NCI-H2081 treated with DMSO at 0.1 percent for 48 hours (cell line): ENCODE measurements around the gene VMP1.
"Not testable (repeated sequence)": the region's sequence is repeated elsewhere in the genome, so short reads cannot be mapped to it uniquely, and the experiment has no call there.

Experiments
- DNase-seq: peaks from one replicate; lab custom pipeline; 2025; lab: John Stamatoyannopoulos, UW

VMP1 gene

GRCh38 chr17:59841091-59841881, 133.8 kb downstream of the VMP1 start:
- DNase-seq = not testable (repeated sequence)

GRCh38 chr17:59841882-59842263, 134.4 kb downstream of the VMP1 start:
- not testable (repeated sequence) for DNase-seq

GRCh38 chr17:59842901-59843652, 135.6 kb downstream of the VMP1 start:
- DNase-seq = no peak

- no peak for DNase-seq
Observed at GRCh38 chr17:59844884-59845594, 137.6 kb downstream of the VMP1 start.

GRCh38 chr17:59845595-59846393, 138.3 kb downstream of the VMP1 start:
- DNase-seq = peak; percentile 100

- peak; percentile 78 for DNase-seq
Observed at GRCh38 chr17:59846394-59847165, 139.1 kb downstream of the VMP1 start.

DNA sequence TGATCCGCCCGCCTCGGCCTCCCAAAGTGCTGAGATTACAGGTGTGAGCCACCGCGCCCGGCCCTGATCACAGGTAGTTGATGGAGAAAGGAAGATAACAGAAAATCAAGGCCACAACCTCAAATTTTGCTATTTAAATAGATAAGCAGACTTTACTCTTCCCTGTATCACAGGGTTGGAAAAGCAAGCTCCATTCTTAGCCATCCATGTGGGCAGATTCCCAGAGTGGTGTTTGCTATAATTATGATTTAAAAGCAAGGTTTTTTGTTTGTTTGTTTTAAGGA, 140.9 kb downstream of the VMP1 start:
- no peak for DNase-seq

GRCh38 chr17:59848778-59849177, 141.3 kb downstream of the VMP1 start:
- no peak for DNase-seq

- DNase-seq = not testable (repeated sequence)
Observed at GRCh38 chr17:59850311-59850710, 142.9 kb downstream of the VMP1 start.

GRCh38 chr17:59851439-59852375, 144.3 kb downstream of the VMP1 start:
- DNase-seq = no peak

DNA sequence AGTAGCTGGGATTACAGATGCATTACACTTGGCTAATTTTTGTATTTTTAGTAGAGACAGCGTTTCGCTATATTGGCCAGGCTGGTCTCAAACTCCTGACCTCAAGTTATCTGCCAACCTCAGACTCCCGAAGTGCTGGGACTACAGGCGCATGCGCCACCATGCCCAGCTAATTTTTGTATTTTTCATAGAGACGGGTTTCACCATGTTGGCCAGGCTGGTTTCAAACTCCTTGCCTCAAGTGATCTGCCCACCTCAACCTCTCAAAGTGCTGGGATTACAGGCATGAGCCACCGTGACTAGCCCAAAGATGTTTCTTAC, 145.4 kb downstream of the VMP1 start:
- DNase-seq = not testable (repeated sequence)

GRCh38 chr17:59853168-59853918, 145.9 kb downstream of the VMP1 start:
- peak; percentile 85 for DNase-seq

DNA sequence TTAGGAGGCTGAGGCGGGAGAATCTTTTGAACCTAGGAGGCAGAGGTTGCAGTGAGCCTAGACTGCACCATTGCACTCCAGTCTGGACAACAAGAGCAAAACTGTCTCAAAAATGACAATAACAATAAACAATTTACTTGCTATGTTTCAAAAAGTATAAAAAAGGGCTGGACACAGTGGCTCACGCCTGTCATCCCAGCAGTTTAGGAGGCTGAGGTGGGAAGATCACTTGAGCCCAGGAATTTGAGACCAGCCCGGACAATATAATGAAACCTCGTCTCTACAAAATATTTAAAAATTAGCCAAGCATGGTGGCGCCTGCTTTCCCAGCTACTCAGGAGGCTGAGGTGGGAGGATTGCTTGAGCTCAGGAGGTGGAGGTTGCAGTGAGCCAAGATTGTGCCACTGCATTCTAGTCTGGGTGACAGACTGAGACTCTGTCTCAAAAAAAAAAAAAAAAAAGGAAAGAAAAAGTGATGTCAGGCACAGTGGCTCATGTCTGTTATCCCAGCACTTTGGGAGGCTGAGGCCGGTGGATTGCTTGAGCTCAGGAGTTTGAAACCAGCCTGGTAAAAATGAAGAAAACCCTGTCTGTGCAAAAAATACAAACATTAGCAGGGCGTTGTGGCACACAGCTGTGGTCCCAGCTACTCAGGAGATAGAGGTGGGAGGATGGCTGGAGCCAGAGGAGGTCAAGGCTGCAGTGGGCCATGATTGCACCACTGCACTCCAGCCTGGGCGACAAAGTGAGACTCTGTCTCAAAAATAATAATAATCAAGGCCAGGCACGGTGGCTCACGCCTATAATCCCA, 146.7 kb downstream of the VMP1 start:
- DNase-seq = not testable (repeated sequence)

- no peak for DNase-seq
Observed at GRCh38 chr17:59856859-59857794, 149.7 kb downstream of the VMP1 start.

- no peak for DNase-seq
Observed at GRCh38 chr17:59858167-59858816, 150.8 kb downstream of the VMP1 start.

GRCh38 chr17:59858932-59859331, 151.5 kb downstream of the VMP1 start:
- no peak for DNase-seq

DNA sequence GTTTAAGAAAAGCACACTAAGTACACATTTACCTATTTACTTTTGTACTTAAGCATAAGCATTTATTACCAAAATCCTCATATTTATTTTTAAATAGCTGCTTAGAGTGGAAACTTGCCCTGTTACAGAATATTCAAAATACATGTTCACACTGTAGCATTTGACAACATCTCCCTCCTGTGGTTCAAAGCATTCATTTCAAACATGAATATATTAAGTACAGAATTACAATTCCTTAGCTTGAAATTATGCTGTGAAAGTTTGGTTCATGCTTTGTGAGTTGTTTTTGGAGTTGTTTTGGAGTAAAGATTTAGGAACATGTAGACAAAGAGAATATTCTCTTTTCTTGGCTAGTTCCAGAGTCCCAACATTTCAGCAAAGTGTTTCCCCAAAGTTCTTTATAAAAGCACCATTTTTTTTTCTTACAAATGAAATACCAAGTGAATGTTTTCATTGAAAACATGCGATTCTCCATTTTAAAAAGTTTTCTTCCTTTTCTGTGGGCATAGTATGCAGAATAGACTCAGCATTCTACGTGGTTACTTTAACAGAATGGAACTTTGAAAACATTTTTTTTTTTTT, 152.1 kb downstream of the VMP1 start:
- DNase-seq = no peak
